IPS DF 4.7 (cell line): Measurements from ENCODE around the gene C11orf91.
"Not testable (repeated sequence)": the region's sequence is repeated elsewhere in the genome, so short reads cannot be mapped to it uniquely, and the experiment has no call there.

Experiments
- DNase-seq: peaks from one replicate; pipeline ENCODE4 v3.0.0-alpha.2; 2013; ENCODE audit warnings: low spot score; ENCODE audit errors: extremely low read depth

The C11orf91 gene, protein sequence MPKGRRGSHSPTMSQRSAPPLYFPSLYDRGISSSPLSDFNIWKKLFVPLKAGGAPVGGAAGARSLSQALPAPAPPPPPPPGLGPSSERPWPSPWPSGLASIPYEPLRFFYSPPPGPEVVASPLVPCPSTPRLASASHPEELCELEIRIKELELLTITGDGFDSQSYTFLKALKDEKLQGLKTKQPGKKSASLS

GRCh38 chr11:33700502-33701271 is at the start of gene C11orf91:
C11orf91 (minus strand) TSS chr11:33700826; CDS start chr11:33700740, 86 bp downstream.
- DNase-seq = peak; percentile 69

DNA sequence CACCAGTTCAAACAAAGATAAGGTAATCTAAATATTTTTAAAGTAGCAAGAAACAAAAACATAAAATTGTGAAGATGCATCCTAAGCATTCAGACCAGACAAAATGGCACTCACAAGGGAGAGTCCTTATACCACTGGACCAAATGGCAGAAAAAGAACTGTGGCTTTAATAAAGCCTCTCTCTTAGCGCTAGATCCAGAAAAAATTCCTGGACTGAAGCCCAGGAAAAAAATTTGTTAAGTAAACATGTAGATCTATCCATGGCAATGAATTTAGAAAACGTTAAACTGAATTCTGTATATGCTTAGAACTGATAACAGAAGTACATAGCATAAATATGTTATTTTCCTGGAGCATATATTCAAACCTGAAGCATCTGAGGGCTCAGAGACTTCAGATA is 47.4 kb upstream of the C11orf91 start:
- no peak for DNase-seq

DNA sequence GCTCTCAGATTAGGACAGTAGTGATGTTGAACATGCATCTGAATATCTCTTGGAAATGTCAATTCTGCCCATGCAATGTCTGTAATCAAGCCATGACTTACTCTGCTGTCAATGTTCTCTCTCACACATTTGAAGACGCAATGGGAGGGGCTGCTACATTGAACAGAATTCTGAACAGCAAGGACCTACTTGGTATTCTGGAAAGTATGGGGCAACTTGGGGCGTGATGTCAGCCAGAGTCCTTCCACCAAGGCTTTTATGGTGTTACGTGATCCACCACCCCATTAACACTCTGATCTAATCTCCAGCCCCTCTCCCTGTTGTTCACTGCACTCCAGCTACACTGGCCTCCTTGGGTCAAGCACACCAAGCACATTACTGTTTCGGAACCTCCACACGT is 42.7 kb upstream of the C11orf91 start:
- DNase-seq = no peak

GRCh38 chr11:33742249-33742851 is 41.7 kb upstream of the C11orf91 start:
- DNase-seq = no peak

GRCh38 chr11:33741806-33742205 is 41.2 kb upstream of the C11orf91 start:
- DNase-seq = no peak

GRCh38 chr11:33737362-33737821 is 36.8 kb upstream of the C11orf91 start:
- DNase-seq = no peak

DNA sequence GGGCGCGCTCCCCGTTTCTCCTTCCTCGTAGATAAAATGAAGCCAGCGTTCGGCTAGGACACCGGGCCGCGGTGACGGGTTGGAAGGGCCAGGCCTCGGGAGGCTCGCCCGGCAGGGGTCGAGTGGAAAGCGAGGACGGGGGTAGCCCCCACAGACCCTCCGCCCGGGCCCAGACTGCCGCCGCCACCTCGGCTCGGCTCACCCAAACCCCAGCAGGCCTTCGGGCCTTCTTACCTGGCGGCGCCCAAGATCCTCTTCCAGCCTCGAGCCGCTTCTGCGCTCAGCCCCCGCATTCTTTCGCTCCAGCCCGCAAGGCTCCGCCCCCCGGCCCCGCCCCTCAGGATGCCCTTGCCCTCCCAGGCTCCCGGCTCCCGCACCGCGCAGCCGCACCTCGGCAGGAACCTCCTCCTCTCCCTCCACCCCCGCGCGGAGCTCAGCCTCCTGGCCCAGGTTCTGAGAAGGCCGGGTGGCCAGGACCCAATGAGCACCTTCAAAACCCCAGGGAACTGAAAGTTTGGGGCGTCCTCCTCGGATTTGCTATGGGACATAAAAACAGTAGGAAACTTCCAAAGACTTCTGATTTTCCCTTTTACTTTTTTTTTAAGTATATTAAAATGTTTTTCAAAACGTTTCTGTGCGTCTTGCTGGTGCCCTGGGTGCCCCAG is 35.7 kb upstream of the C11orf91 start, which contains the start of gene CD59:
TSS of gene CD59 (minus strand) at position 276 of the 665 bp plus-strand sequence. CDS start 13,978 bp downstream, outside the sequence.
- no peak for DNase-seq

GRCh38 chr11:33735271-33736147 is 34.9 kb upstream of the C11orf91 start:
- DNase-seq = no peak

- DNase-seq = no peak
Measured at GRCh38 chr11:33734441-33735270, 34.0 kb upstream of the C11orf91 start.

GRCh38 chr11:33733980-33734379 is 33.4 kb upstream of the C11orf91 start:
- no peak for DNase-seq

- no peak for DNase-seq
Measured at GRCh38 chr11:33731723-33732531, 31.3 kb upstream of the C11orf91 start.

GRCh38 chr11:33730716-33731115 is 30.1 kb upstream of the C11orf91 start:
- no peak for DNase-seq

- DNase-seq = not testable (repeated sequence)
Measured at GRCh38 chr11:33729072-33729664, 28.5 kb upstream of the C11orf91 start.

DNA sequence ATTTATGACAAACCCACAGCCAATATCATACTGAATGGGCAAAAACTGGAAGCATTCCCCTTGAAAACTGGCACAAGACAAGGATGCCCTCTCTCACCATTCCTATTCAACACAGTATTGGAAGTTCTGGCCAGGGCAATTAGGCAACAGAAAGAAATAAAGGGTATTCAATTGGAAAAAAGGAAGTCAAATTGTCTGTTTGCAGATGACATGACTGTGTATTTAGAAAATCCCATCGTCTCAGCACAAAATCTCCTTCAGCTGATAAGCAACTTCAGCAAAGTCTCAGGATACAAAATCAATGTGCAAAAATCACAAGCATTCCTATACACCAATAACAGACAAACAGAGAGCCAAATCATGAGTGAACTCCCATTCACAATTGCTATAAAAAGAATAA is 26.9 kb upstream of the C11orf91 start:
- DNase-seq = not testable (repeated sequence)

- DNase-seq = no peak
Measured at GRCh38 chr11:33725496-33725895, 24.9 kb upstream of the C11orf91 start.

- DNase-seq = no peak
Measured at GRCh38 chr11:33724644-33725035, 24.0 kb upstream of the C11orf91 start.

- DNase-seq = no peak
Measured at GRCh38 chr11:33723238-33723881, 22.7 kb upstream of the C11orf91 start.

GRCh38 chr11:33722590-33723234 is 22.1 kb upstream of the C11orf91 start:
- no peak for DNase-seq
